Loucy (cell line): Measurements from ENCODE around the gene CTNNA2.

Source experiments
- H2AFZ ChIP-seq: fragments of 200-600 bp; sonication (generic); 2 replicates; pipeline ENCODE4 v1.6.0; 2016; ENCODE audit warnings: antibody characterized with exemption, mild to moderate bottlenecking, low read length, moderate library complexity
- H3F3A ChIP-seq: fragments of 200-600 bp; 2 replicates; pipeline ENCODE4 v1.6.0; 2016; ENCODE audit warnings: antibody characterized with exemption, low read depth, mild to moderate bottlenecking
- H3K27me3 ChIP-seq: fragments of 200-600 bp; sonication (generic); 2 replicates; pipeline ENCODE4 v1.6.1; 2014; ENCODE audit warnings: low read length, mild to moderate bottlenecking; ENCODE audit not compliant: insufficient read depth, poor library complexity, severe bottlenecking
- H3K36me3 ChIP-seq: fragments of 200-600 bp; sonication (generic); 2 replicates; pipeline ENCODE4 v1.6.1; 2016; ENCODE audit warnings: low read length; ENCODE audit not compliant: insufficient read depth
- H3K4me1 ChIP-seq: fragments of 200-600 bp; sonication (generic); 2 replicates; pipeline ENCODE4 v1.5.1; 2014; ENCODE audit warnings: low read length, mild to moderate bottlenecking; ENCODE audit not compliant: insufficient read depth, poor library complexity, severe bottlenecking
- H3K4me2 ChIP-seq: fragments of 200-600 bp; sonication (generic); 2 replicates; pipeline ENCODE4 v1.6.0; 2014; ENCODE audit warnings: antibody characterized with exemption, low read length, low read depth, mild to moderate bottlenecking; ENCODE audit not compliant: poor library complexity, severe bottlenecking
- H3K4me3 ChIP-seq: fragments of 200-600 bp; sonication (generic); 2 replicates; pipeline ENCODE4 v1.5.1; 2014; ENCODE audit warnings: low read length, mild to moderate bottlenecking, mixed read lengths; ENCODE audit not compliant: poor library complexity, severe bottlenecking
- H3K79me2 ChIP-seq: fragments of 200-600 bp; sonication (generic); 2 replicates; pipeline ENCODE4 v1.6.1; 2014; ENCODE audit warnings: low read length; ENCODE audit not compliant: insufficient read depth
- H3K9ac ChIP-seq: fragments of 200-600 bp; sonication (generic); 2 replicates; pipeline ENCODE4 v1.6.0; 2014; ENCODE audit warnings: mild to moderate bottlenecking, low read depth, low read length, moderate library complexity; ENCODE audit not compliant: poor library complexity, severe bottlenecking
- H3K9me2 ChIP-seq: fragments of 200-600 bp; sonication (generic); replicated peaks from 2 replicates; pipeline ENCODE4 v1.6.1; 2016; ENCODE audit warnings: low read depth, low read length, mixed read lengths
- H3K9me3 ChIP-seq: fragments of 200-600 bp; sonication (generic); 2 replicates; pipeline ENCODE4 v1.6.1; 2014; ENCODE audit warnings: mild to moderate bottlenecking, antibody characterized with exemption, low read length, low read depth; ENCODE audit not compliant: insufficient read depth
- H4K20me1 ChIP-seq: fragments of 200-600 bp; sonication (generic); 2 replicates; pipeline ENCODE4 v1.6.0; 2014; ENCODE audit warnings: antibody characterized with exemption, low read length, mild to moderate bottlenecking; ENCODE audit not compliant: insufficient read depth, poor library complexity, severe bottlenecking
- EZH2phosphoT487 ChIP-seq: fragments of 200-600 bp; IDR thresholded peaks from 2 replicates; pipeline ENCODE4 v1.6.1; 2018; ENCODE audit warnings: antibody characterized with exemption, mild to moderate bottlenecking, moderate library complexity, borderline replicate concordance
- TF ChIP-seq, protein P1 (sequence below): fragments of 200-600 bp; sonication (generic); conservative IDR thresholded peaks from 2 replicates; pipeline ENCODE4 v1.5.1; 2014; ENCODE audit warnings: mild to moderate bottlenecking, antibody characterized with exemption, low read length

Gene CTNNA2

DNA sequence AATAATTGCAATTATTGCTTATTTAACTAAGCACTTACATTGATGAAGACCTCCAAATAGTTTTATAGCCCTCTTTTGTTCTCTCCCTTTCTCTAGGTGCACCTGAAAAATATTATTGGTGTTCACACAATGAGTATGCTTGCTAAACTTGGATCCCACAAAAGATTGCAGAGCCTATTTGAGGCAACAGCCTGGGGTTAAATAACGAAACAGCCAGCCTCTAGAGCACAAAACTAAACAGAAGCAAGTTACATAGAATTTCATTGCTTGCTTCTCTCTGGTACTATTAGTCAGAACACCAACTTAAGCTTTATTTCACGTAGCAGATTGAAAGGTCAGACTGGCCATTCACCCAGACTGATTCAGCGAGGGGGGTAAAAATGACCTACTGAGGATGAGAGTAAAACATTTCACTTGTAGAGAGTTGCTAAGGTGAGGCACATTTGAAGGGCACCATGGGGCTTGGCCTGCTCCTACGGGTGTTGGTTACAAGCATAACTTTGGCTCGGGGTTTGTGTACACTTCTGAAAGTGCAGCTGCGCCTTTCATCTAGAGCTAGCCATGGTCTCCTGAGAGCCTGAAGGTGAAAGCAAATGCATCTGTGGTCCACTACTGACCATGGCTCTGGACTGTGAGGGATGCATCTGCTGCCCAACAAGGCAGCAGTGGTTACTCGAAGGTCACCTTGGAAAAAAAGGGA lies 1016.8 kb downstream of the CTNNA2 start:
- H3K36me3 ChIP-seq: no peaks in the 10 kb centered on the region
- no peak overlapping the region for H3K4me3 ChIP-seq
- no peaks in the 10 kb centered on the region for H3K9me2 ChIP-seq
- no peaks in the 10 kb centered on the region for H3F3A ChIP-seq
- no peak overlapping the region for H3K9ac ChIP-seq
- no peaks in the 10 kb centered on the region for H3K9me3 ChIP-seq
- H2AFZ ChIP-seq: no peak overlapping the region
- no peaks in the 10 kb centered on the region for H3K79me2 ChIP-seq
- no peaks in the 10 kb centered on the region for H3K27me3 ChIP-seq
- no peak overlapping the region for H3K4me2 ChIP-seq
- TF ChIP-seq, protein P1, sequence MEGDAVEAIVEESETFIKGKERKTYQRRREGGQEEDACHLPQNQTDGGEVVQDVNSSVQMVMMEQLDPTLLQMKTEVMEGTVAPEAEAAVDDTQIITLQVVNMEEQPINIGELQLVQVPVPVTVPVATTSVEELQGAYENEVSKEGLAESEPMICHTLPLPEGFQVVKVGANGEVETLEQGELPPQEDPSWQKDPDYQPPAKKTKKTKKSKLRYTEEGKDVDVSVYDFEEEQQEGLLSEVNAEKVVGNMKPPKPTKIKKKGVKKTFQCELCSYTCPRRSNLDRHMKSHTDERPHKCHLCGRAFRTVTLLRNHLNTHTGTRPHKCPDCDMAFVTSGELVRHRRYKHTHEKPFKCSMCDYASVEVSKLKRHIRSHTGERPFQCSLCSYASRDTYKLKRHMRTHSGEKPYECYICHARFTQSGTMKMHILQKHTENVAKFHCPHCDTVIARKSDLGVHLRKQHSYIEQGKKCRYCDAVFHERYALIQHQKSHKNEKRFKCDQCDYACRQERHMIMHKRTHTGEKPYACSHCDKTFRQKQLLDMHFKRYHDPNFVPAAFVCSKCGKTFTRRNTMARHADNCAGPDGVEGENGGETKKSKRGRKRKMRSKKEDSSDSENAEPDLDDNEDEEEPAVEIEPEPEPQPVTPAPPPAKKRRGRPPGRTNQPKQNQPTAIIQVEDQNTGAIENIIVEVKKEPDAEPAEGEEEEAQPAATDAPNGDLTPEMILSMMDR: no peak
- H3K4me1 ChIP-seq: no peaks in the 10 kb centered on the region
- no peaks in the 10 kb centered on the region for H4K20me1 ChIP-seq

DNA sequence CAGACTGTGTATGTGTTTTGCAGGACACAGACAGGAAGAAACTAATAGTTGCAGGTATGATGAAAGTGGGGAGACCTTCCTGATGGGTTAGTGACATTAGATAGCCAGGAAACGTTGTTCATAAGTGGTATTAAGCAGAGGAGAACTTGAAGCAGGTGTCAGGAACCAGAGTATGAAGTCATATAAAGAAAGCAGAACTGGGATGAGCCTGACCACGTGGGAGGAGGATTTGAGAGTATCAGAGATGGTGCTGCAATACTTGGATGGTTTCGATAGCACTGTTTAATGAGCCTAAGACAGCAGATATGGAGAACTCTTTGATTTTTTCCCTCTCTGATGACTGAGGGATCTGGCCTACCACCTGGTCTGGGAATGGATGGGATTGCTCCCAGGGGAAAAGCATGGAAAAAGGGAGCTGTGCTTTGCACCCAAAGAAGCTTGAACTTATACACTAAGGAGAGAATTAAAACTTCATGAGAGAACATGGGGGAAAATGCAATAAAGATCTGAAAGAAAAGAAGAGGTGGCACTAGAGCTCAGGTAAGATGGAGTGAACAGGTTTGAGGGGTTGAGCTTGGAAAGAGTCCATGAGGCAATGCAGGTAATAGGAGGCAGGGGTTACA lies 1017.7 kb downstream of the CTNNA2 start:
- TF ChIP-seq, protein P1: no peak
- TF ChIP-seq EZH2phosphoT487: no peak
- H4K20me1 ChIP-seq: no peaks in the 10 kb centered on the region
- no peaks in the 10 kb centered on the region for H3K36me3 ChIP-seq
- no peaks in the 10 kb centered on the region for H3K9me3 ChIP-seq
- H2AFZ ChIP-seq: no peak overlapping the region
- H3K9me2 ChIP-seq: no peaks in the 10 kb centered on the region
- no peaks in the 10 kb centered on the region for H3K4me1 ChIP-seq
- H3K4me2 ChIP-seq: no peak overlapping the region
- no peak overlapping the region for H3K4me3 ChIP-seq
- no peak overlapping the region for H3K9ac ChIP-seq
- H3K27me3 ChIP-seq: no peaks in the 10 kb centered on the region
- no peaks in the 10 kb centered on the region for H3K79me2 ChIP-seq
- H3F3A ChIP-seq: no peaks in the 10 kb centered on the region

DNA sequence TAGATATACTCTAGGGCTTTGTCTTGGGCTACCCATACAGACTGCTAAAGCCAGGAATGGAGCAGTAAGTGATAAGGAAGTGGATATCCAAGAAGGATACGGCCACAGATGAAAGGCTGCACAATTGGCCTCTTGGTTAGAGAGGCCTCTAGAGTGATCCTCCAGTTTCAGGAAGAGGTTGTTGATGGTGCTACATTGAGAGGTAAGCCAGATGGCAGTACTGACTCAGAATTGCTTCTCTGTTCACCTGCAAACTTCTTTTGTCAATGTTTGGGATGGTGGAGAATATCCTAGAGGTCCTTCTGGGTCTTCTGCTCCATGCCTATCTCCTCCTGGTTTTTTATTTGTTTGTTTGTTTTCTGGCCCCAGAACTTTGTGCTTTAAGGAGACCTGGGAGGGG lies 1018.5 kb downstream of the CTNNA2 start:
- Histone ChIP-seq H3K4me1 (no peaks in the 10 kb centered on the region), H2AFZ (no peak overlapping the region), H3K9me2 (no peaks in the 10 kb centered on the region), H4K20me1 (no peaks in the 10 kb centered on the region), H3K27me3 (no peaks in the 10 kb centered on the region), H3K79me2 (no peaks in the 10 kb centered on the region), H3K9ac (no peak overlapping the region), H3F3A (no peaks in the 10 kb centered on the region), H3K4me3 (no peak overlapping the region), H3K9me3 (no peaks in the 10 kb centered on the region), H3K4me2 (no peak overlapping the region), H3K36me3 (no peaks in the 10 kb centered on the region)
- TF ChIP-seq, protein P1: no peak
